GM19043 (cell line): Measurements from ENCODE around the gene SMARCD3.
A peak's percentile ranks its signal among the peaks of the same experiment; 100 is the strongest.

ENCODE experiments used
- ATAC-seq: cut with Tn5 transposase; IDR thresholded peaks from one replicate; pipeline ENCODE4 v1.9.1; 2021; ENCODE audit warnings: low read depth; ENCODE audit not compliant: unreplicated experiment

The SMARCD3 gene

DNA sequence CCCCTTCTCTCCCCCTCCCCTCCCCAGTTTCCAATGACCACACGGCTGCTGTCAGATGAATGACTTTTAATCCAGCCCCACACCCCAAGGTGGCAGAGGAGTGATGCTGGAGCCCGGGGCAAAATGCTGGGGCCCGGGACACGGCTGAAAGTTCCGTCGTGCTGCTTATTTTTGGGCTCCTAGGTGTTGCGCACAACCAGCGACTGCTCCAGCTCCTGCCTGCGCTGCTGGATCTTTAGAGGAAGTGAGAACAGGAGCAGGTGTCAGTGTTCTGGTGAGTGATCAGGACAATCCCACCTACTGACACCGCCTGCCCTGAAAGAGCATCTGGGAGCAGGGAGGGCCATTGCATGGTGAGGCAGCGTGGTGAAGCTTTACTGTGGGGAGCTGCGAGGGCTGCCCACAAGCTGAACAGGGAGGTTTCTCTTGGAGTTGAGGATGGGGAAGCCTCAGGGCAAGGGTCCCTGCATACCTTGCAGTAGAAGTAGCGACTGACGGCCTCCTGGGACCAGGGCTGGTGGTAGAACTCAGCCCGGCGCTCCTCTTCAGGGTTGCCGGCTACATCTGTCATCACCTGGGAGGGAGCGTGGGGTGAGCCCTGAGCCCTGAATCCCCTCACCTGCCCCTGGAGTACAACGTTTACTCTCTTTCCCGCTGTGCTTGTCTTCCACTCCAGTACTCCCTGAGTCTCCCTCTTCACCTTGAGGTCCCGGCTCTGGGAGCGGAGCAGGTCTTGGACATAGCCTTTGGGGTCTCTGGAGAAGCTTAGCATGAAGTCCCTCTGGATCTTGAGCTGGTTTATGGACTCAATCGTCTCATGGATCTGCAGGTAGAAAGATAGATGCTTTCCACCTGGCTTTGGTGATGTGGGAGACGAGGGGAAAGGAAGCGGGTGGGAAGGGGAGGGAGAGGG is 9.3 kb downstream of the SMARCD3 start:
- no peak for ATAC-seq

DNA sequence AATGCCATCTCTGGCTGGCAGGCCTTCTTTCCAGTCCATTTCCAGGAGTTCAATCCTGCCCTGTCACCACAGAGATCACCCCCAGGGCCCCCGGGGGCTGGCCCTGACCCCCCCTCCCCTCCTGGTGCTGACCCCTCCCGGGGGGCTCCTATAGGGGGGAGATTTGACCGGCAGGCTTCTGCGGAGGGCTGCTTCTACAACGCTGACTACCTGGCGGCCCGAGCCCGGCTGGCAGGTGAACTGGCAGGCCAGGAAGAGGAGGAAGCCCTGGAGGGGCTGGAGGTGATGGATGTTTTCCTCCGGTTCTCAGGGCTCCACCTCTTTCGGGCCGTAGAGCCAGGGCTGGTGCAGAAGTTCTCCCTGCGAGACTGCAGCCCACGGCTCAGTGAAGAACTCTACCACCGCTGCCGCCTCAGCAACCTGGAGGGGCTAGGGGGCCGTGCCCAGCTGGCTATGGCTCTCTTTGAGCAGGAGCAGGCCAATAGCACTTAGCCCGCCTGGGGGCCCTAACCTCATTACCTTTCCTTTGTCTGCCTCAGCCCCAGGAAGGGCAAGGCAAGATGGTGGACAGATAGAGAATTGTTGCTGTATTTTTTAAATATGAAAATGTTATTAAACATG is 10.2 kb downstream of the SMARCD3 start:
- no peak for ATAC-seq

DNA sequence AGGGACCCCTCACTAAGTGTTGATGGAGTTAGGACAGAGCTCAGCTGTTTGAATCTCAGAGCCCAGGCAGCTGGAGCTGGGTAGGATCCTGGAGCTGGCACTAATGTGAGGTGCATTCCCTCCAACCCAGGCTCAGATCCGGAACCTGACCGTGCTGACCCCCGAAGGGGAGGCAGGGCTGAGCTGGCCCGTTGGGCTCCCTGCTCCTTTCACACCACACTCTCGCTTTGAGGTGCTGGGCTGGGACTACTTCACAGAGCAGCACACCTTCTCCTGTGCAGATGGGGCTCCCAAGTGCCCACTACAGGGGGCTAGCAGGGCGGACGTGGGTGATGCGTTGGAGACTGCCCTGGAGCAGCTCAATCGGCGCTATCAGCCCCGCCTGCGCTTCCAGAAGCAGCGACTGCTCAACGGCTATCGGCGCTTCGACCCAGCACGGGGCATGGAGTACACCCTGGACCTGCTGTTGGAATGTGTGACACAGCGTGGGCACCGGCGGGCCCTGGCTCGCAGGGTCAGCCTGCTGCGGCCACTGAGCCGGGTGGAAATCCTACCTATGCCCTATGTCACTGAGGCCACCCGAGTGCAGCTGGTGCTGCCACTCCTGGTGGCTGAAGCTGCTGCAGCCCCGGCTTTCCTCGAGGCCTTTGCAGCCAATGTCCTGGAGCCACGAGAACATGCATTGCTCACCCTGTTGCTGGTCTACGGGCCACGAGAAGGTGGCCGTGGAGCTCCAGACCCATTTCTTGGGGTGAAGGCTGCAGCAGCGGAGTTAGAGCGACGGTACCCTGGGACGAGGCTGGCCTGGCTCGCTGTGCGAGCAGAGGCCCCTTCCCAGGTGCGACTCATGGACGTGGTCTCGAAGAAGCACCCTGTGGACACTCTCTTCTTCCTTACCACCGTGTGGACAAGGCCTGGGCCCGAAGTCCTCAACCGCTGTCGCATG is 11.0 kb downstream of the SMARCD3 start:
- ATAC-seq, result no peak

DNA sequence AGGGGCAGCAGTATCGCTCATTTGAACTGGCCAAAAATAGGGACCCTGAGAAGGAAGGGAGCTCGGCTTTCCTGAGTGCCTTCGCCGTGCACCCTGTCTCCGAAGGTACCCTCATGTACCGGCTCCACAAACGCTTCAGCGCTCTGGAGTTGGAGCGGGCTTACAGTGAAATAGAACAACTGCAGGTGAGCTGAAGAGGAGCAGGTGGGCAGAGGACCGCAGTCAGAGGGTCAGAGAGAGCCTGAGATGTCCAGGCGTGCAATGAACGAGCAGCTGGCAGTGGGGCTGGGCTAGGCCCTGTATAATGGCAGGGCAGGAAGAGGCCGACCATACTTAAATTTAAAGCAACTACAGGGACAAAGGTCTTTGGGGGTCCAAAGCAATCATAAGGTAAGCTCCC is 12.1 kb downstream of the SMARCD3 start:
- no peak for ATAC-seq

DNA sequence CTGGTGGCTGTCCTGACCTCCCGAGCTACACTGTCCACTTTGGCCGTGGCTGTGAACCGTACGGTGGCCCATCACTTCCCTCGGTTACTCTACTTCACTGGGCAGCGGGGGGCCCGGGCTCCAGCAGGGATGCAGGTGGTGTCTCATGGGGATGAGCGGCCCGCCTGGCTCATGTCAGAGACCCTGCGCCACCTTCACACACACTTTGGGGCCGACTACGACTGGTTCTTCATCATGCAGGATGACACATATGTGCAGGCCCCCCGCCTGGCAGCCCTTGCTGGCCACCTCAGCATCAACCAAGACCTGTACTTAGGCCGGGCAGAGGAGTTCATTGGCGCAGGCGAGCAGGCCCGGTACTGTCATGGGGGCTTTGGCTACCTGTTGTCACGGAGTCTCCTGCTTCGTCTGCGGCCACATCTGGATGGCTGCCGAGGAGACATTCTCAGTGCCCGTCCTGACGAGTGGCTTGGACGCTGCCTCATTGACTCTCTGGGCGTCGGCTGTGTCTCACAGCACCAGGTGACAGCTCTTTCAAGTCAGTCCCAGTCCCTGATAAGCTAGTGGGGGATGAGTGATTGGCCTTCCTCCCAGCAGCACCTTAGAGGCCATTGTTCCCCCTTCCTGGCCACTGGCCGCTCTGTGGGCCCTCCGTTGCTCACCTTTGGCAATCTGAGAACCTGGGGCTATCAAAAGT is 13.3 kb downstream of the SMARCD3 start:
- no peak for ATAC-seq

DNA sequence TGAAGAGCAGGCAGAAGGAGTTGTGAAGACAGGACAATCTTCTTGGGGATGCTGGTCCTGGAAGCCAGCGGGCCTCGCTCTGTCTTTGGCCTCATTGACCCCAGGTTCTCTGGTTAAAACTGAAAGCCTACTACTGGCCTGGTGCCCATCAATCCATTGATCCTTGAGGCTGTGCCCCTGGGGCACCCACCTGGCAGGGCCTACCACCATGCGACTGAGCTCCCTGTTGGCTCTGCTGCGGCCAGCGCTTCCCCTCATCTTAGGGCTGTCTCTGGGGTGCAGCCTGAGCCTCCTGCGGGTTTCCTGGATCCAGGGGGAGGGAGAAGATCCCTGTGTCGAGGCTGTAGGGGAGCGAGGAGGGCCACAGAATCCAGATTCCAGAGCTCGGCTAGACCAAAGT is 14.7 kb downstream of the SMARCD3 start:
- no peak for ATAC-seq

DNA sequence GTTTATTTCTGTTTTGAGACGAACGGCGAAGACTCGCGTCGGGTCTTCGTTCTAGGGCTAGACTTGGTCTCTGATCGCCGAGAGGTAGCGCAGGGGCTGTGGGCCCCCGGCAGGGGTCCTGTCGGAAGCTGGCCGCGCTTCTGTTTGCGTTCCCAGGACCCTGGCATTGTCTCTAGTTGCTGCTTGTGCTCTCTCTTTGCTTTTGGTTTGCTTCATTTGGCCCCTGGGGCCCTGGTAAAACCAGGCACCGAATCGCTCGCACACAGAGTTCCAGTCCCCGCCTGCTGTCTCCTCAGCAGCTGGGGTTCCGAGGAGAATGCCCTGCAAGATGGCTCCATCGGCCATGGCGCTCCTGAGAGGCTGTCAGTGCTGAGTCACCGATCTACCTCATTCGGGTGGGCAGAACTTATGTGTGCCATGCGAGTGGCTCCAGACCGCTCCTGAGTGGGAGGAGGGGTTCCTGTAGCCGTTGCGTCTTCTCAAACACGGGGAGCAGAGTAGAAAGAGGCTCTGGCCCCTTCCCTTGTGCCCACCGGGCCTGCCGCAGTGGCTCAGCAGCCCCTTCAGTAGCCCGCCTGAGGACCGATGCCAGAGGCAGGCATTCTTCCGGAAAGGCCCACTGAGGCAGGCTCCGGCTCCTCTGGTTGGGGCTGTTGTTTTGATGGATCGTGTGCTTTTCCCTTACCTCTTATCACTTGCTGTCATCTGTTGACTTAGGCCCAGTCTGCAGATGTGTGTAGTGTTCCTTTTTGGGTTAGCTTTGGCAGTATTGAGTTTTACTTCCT is 15.4 kb downstream of the SMARCD3 start:
- ATAC-seq, result peak; percentile 26

DNA sequence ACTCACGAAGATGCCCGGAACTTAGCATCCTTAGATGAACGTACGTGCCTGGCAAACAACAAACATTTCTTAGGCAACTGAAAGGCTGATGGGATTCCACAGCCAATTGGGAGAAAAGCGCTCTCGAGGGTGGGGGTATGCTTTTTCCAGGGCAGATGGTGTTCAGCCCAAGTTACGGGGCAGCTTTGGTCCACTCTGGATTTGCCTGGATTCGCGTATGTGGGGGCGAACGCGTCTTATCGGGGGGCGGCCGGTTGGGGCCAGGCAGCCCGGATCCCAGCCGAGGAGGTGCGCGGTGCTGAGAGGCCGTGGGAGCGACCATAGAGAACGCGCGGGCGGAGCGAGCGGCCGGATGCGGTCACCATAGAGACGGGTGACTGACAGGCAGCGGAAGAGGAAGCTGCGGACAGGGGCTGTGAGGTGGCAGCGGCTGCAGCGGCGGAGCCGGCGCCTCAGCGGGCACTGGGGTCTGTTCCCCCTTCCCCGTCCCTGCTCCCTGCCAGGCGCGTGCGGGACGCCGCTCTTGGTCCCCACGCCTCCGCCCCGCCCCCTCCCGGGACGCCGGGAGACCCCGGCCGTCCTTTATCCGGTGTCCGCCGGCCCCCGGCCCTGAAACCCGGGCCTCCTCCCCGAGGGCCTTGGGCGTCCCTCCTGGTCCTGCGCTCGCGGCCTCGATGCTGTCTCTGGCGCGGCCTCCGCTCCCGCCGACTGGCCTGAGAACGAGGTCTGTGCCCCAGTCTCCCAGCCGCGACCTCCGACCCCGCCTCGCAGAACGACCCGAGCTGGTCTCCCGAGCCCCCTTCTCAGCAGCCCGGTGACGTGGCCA is 16.2 kb downstream of the SMARCD3 start, which contains the start of gene CHPF2:
Gene CHPF2 (plus strand): TSS at position 393 of the 826 bp plus-strand sequence. CDS start 1,529 bp downstream, outside the sequence.
- peak; percentile 97 for ATAC-seq

DNA sequence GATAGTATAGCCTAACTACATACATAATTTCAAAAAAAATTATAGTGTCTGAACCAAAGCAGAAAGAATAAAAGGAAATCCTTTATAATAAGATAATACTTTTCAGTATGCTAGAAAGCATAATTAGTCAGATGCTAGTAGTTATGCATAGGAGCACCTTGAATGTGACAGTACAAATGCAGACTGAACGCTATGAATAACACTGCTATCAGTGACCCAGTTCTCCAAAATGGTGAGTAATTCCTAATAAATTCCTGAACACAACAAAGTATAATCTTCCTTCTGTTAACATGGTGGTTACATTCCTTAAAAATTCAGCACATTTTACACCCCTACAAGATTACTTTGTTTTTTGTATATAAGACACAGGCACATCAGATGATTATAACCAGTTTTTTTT is 17.4 kb downstream of the SMARCD3 start:
- no peak for ATAC-seq

DNA sequence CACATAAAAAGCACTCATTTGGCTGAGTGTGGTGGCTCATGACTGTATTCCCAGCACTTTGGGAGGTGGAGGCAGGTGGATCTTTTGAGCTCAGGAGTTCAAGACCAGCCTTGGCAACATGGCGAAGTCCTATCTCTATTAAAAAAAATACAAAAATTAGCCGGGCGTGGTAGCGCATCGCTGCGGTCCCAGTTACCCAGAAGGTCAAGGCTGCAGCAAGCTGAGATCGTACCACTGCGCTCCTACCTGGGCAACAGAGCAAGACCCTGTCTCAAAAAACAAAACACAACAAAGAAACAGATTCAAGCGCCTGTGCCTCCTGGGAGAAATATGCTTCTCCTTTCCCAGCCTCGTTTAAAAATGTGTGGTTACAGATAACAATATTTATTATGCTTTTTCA is 19.2 kb downstream of the SMARCD3 start:
- no peak for ATAC-seq

DNA sequence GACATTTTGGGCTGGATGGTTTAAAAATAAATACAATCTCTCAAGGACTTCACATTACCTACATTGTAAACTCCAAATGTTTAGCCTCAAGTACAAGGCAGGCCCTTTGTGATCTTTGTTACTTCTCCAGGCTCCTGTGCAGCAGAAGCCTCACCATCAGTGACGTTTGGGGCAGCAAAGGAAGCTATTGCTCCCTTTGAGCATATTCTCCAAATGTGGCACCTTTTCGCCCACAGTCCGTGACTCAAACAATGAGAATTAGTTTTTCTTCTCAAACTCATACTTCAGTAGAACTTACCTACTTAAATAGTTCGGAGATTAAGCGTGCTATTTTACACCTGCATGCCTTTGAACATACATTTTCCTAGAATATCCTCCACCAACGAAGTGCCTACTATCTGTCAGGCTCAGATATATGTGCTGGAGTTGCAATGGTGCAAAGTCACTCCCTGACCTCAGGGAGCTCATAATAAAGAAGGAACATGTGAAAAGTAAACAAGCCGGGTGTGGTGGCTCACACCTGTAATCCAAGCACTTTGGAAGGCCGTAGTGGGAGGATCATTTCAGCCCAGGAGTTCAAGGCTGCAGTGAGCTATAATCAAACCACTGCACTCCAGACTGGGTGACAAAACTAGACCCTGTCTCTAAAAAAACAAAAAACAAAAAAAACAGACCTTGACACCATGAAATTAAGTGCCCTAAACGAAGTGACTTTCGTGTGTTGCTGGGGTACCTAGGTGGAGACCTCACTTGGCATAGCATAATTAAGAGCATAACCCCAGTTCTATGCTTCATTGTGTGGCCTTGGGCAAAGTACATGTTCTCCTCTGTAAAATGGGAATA is 20.2 kb downstream of the SMARCD3 start:
- ATAC-seq, result no peak

DNA sequence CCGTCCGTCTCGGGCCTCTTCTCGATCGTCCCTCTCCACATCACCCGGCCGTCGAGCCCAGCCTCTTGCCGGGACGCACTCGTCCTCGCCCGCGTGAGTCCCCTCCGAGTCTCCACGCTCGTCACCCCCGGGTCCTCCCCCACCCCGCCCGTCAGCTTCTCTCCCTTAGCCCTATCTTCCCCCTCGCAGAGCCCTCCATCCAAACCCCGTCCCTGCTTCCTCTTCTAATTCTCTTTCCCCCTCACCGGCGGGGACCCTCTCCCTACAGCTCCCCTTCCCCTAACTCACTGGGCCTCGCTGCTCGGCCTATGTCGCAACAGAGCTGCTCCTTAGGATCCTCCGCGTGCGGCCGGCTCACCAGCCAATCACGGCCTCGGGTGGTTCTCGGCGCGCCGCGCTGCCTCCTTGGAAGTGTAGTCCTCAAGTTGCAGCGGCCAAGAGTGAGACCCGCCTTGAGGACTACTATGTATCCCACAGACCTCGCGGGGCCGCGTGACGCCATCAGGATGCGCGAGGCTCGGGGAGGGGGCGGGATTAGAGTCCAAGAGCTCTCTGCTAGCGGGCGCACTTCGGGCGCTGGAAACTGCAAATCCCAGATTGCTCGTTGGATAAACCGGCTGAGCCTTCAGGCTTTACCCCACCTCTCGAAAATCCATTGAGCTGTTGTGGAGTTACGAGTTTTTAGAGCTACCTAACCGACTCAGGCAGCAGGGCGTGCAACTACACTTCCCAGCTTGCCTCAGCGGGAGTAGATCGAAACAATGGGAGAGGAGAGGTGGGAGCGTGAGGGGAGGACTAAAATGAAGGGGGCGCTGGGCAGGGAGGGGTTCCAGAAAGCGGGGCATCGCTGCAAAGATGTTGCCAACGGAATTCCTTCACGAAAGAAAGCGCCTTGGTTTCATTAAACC is 21.4 kb downstream of the SMARCD3 start, which contains the start of gene ABCF2:
Gene ABCF2 (minus strand): TSS at position 331 of the 908 bp plus-strand sequence. CDS start 747 bp downstream, outside the sequence.
- peak; percentile 100 for ATAC-seq

DNA sequence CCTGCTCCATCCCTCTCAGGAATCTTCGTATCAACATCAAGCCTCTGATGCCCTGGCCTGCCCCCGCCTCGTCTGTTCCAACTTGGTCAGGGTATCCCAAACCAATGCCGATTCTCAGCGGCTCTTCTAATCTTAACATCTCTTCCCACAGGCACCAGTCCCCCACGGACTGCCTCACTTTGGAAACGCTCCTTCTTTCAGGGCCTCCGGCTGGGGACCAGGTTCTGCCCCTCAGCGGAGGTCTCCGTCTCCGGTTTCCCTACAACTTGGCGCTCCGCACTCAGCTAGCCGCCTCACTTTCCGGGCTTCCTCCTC is 22.0 kb downstream of the SMARCD3 start:
- no peak for ATAC-seq

DNA sequence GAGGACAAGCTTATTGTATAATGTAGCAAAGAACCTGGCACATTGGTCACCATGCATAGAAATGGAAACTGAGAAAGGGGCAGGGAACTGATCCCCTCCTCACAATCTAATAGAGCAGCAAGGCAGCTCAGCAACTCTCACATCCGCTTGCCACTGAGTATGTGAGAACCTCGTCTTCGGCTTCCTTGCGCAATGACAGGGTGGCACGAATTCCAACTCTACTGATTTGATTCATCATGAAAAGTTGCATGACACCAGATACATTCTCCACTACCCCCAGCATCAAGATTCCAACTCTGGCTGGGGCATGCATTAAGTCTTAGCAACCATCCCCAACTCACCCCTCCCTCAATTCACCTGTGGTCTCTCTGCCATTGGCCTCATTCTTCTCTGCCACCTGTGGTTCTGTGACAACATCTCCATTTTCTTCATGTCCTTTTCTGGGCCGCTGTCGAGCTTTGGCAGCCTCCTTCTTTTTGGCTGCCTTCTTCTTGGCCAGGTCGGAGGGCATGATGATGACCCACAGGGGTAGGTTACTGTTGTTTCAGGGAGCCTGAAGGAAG is 22.5 kb downstream of the SMARCD3 start:
- ATAC-seq, result no peak

DNA sequence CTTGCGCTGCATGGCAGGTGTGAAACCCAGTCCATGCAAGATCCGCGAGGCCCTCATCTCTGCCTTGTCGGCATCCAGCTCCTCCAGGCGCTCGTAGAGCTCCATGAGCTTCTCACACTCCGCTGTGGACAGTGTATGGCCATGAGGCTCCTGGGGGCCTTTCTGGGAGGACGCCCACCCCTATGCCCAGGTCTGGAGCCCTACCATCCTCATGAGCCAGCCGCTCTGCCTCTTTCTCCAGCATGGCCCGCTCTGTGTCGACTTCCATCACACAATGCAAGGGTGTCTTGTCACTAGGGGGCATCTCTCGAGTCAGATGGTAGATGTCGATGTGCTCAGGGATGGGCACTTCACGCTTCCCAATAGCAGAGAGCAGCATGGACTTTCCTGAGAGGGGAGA is 24.8 kb downstream of the SMARCD3 start:
- no peak for ATAC-seq

DNA sequence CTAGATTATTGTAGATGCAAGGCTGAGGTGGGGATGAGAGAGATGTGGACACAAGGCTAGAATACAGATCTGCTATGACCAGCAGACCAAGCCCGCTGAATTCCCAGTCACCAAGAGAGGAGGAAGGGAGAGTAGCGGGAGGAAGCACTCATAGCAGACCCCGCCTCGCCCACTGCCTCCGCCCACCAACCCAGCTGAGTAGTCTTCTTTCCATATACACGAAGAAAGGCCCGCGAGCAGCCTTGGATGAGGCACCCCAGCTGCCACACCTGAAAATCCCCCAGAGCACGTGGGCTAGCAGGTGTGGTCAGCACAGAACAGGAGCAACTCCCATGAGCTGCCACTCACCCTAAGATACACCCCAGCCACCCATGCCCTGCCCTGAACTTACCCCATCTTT is 30.3 kb downstream of the SMARCD3 start:
- ATAC-seq, result no peak
